LHCN-M2 (cell line): Measurements from ENCODE around the gene TMEM255B. TPM values are rescaled to one million over a fixed set of nuclear protein-coding genes. Genes with fewer than 3 reads are reported as not detected.
"Not testable (repeated sequence)": the region's sequence is repeated elsewhere in the genome, so short reads cannot be mapped to it uniquely, and the experiment has no call there.

Experiments used
- DNase-seq: peaks from one replicate; pipeline ENCODE4 v3.0.0-alpha.2; 2012; ENCODE audit warnings: low read depth
- total RNA-seq: library from RNA; depleted of rRNA; stranded (reverse); fragments of >200 nt; gene quantifications from 2 replicates; pipeline ENCODE4 v1.2.3, GENCODE V29; 2014

TMEM255B gene
- total RNA-seq, 1 experiment from 2014 or later, result 9.1 TPM

- no peak for DNase-seq
These were observed 10.7 kb upstream of the TMEM255B start for GRCh38 chr13:113748101-113748861.

GRCh38 chr13:113748862-113749451 is 10.1 kb upstream of the TMEM255B start:
- DNase-seq, result no peak

GRCh38 chr13:113749507-113749906 is 9.5 kb upstream of the TMEM255B start:
- DNase-seq, result no peak

- DNase-seq, result no peak
These were observed 9.1 kb upstream of the TMEM255B start for GRCh38 chr13:113749967-113750366.

- DNase-seq, result no peak
These were observed 8.2 kb upstream of the TMEM255B start for GRCh38 chr13:113750554-113751399.

GRCh38 chr13:113751491-113751890 is 7.5 kb upstream of the TMEM255B start:
- no peak for DNase-seq

- DNase-seq, result not testable (repeated sequence)
These were observed 6.6 kb upstream of the TMEM255B start for GRCh38 chr13:113752211-113752986.

- DNase-seq, result no peak
These were observed 5.9 kb upstream of the TMEM255B start for GRCh38 chr13:113753171-113753570.

- DNase-seq, result no peak
These were observed 4.8 kb upstream of the TMEM255B start for GRCh38 chr13:113754242-113754641.

- DNase-seq, result no peak
These were observed 4.3 kb upstream of the TMEM255B start for GRCh38 chr13:113754691-113755090.

- DNase-seq, result no peak
These were observed 2.5 kb upstream of the TMEM255B start for GRCh38 chr13:113756441-113757097.

GRCh38 chr13:113759525-113760137 is 605 bp downstream of the TMEM255B start:
- DNase-seq, result peak; percentile 22

- DNase-seq, result no peak
These were observed 2.1 kb downstream of the TMEM255B start for GRCh38 chr13:113761136-113761535.

- no peak for DNase-seq
These were observed 3.0 kb downstream of the TMEM255B start for GRCh38 chr13:113762075-113762474.

GRCh38 chr13:113762538-113762937 is 3.5 kb downstream of the TMEM255B start:
- no peak for DNase-seq

- DNase-seq, result no peak
These were observed 4.2 kb downstream of the TMEM255B start for GRCh38 chr13:113763254-113763653.

GRCh38 chr13:113763961-113764792 is 5.2 kb downstream of the TMEM255B start:
- DNase-seq, result no peak

- DNase-seq, result no peak
These were observed 6.0 kb downstream of the TMEM255B start for GRCh38 chr13:113764793-113765563.

- DNase-seq, result no peak
These were observed 6.5 kb downstream of the TMEM255B start for GRCh38 chr13:113765564-113765910.
